Measurements from ENCODE around the gene CST3. TPM values are rescaled to one million over a fixed set of nuclear protein-coding genes. Genes with fewer than 3 reads are reported as not detected.

The CST3 gene
- polyA plus RNA-seq, 1 donor (not counting 4 experiments of a cell fraction or from before 2014, with no cell fraction given), result 194 TPM

GRCh38 chr20:23652926-23653325 is 15.2 kb upstream of the CST3 start:
- Histone ChIP-seq H3K4me1 (ENCODE audit: control insufficient read depth, extremely low read depth, insufficient read depth, low read length) (peaks cover 8% of the 10 kb centered on the region), H3K79me2 (ENCODE audit: control insufficient read depth, insufficient read depth, low read length) (no peaks in the 10 kb centered on the region), H3K36me3 (ENCODE audit: control insufficient read depth in 2 of 2, extremely low read depth in 1 of 2, insufficient read depth in 2 of 2, low read length in 2 of 2) (no peaks in the 10 kb centered on the region), H2AFZ (ENCODE audit: control insufficient read depth, low read length) (no peak overlapping the region), H3K9ac (ENCODE audit: control insufficient read depth, extremely low read depth, insufficient read depth, low read length) (no peak overlapping the region), H3K9me3 (ENCODE audit: control insufficient read depth, low read depth, low read length) (no peaks in the 10 kb centered on the region), H3K4me2 (ENCODE audit: control insufficient read depth, extremely low read depth, insufficient read depth, low read depth, low read length) (no peak overlapping the region), H3K4me3 (ENCODE audit: control insufficient read depth in 2 of 3, extremely low read depth in 1 of 3, insufficient read depth in 2 of 3, low read depth in 1 of 3, low read length in 3 of 3) (no peak overlapping the region), H4K20me1 (ENCODE audit: control insufficient read depth, extremely low read depth, insufficient read depth, low read length) (no peaks in the 10 kb centered on the region), H3K27me3 (ENCODE audit: control insufficient read depth, extremely low read depth, insufficient read depth, low read length) (no peaks in the 10 kb centered on the region), H3K9me1 (ENCODE audit: control insufficient read depth, extremely low read depth, insufficient read depth, low read length) (no peaks in the 10 kb centered on the region), H3K27ac (ENCODE audit: control insufficient read depth, insufficient read depth, low read length) (no peak overlapping the region)
- FAIRE-seq (no peak), DNase-seq (ENCODE audit: low read depth, low spot score) (no peak)
- TF ChIP-seq CTCF (optimal IDR thresholded peaks at IDR 0.05 in 1 of 3, IDR thresholded peaks at IDR 0.05 in 1 of 3, conservative IDR thresholded peaks at IDR 0.05 in 1 of 3; ENCODE audit: extremely low read depth in 1 of 3, insufficient read depth in 2 of 3, low read length in 3 of 3) (no peak), EZH2 (IDR thresholded peaks at IDR 0.05; ENCODE audit: low read length) (no peak)
- dilution Hi-C loops (cut with MboI; ENCODE audit: extremely low pct_ligation_motif_present, low sequenced_read_pairs), result no loop called here

- no peak for DNase-seq (ENCODE audit: low read depth, low spot score)
- H3K4me2 ChIP-seq (ENCODE audit: control insufficient read depth, extremely low read depth, insufficient read depth, low read depth, low read length), result no peak overlapping the region
- H3K4me3 ChIP-seq (ENCODE audit: control insufficient read depth in 2 of 3, extremely low read depth in 1 of 3, insufficient read depth in 2 of 3, low read depth in 1 of 3, low read length in 3 of 3), result no peak overlapping the region
- dilution Hi-C loops (cut with MboI; ENCODE audit: extremely low pct_ligation_motif_present, low sequenced_read_pairs), result no loop called here
- no peaks in the 10 kb centered on the region for H3K36me3 ChIP-seq (ENCODE audit: control insufficient read depth in 2 of 2, extremely low read depth in 1 of 2, insufficient read depth in 2 of 2, low read length in 2 of 2)
- H3K27me3 ChIP-seq (ENCODE audit: control insufficient read depth, extremely low read depth, insufficient read depth, low read length), result no peaks in the 10 kb centered on the region
- no peaks in the 10 kb centered on the region for H4K20me1 ChIP-seq (ENCODE audit: control insufficient read depth, extremely low read depth, insufficient read depth, low read length)
- no peak for FAIRE-seq
- no peaks in the 10 kb centered on the region for H3K9me1 ChIP-seq (ENCODE audit: control insufficient read depth, extremely low read depth, insufficient read depth, low read length)
- peaks cover 8% of the 10 kb centered on the region for H3K4me1 ChIP-seq (ENCODE audit: control insufficient read depth, extremely low read depth, insufficient read depth, low read length)
- no peaks in the 10 kb centered on the region for H3K9me3 ChIP-seq (ENCODE audit: control insufficient read depth, low read depth, low read length)
- TF ChIP-seq EZH2 (IDR thresholded peaks at IDR 0.05; ENCODE audit: low read length), result no peak
- H3K9ac ChIP-seq (ENCODE audit: control insufficient read depth, extremely low read depth, insufficient read depth, low read length), result no peak overlapping the region
- no peak overlapping the region for H3K27ac ChIP-seq (ENCODE audit: control insufficient read depth, insufficient read depth, low read length)
- H2AFZ ChIP-seq (ENCODE audit: control insufficient read depth, low read length), result no peak overlapping the region
- no peaks in the 10 kb centered on the region for H3K79me2 ChIP-seq (ENCODE audit: control insufficient read depth, insufficient read depth, low read length)
Measured at GRCh38 chr20:23652371-23652770, 14.6 kb upstream of the CST3 start.

DNA sequence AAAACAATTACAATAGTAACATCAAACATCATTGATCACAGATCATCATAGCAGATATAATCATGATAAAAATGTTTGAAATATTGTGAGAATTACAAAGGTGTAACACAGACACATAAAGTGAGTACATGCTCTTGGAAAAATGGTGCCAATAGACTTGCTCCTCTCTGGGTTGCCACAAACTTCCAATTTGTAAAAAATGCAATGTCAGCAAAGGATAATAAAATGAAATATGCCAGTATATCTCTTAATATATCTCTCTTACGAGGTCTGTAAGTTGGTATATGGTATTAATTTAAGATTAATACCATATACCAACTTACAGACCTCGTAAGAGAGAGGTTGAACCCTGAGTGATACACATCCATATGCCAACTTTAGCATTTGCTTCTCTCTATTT is 13.4 kb upstream of the CST3 start:
- H3K4me1 ChIP-seq (ENCODE audit: control insufficient read depth, extremely low read depth, insufficient read depth, low read length), result peaks cover 8% of the 10 kb centered on the region
- no peaks in the 10 kb centered on the region for H3K79me2 ChIP-seq (ENCODE audit: control insufficient read depth, insufficient read depth, low read length)
- no peak overlapping the region for H3K9ac ChIP-seq (ENCODE audit: control insufficient read depth, extremely low read depth, insufficient read depth, low read length)
- no peaks in the 10 kb centered on the region for H3K9me1 ChIP-seq (ENCODE audit: control insufficient read depth, extremely low read depth, insufficient read depth, low read length)
- H3K36me3 ChIP-seq (ENCODE audit: control insufficient read depth in 2 of 2, extremely low read depth in 1 of 2, insufficient read depth in 2 of 2, low read length in 2 of 2), result no peaks in the 10 kb centered on the region
- no peaks in the 10 kb centered on the region for H4K20me1 ChIP-seq (ENCODE audit: control insufficient read depth, extremely low read depth, insufficient read depth, low read length)
- no peak overlapping the region for H3K4me3 ChIP-seq (ENCODE audit: control insufficient read depth in 2 of 3, extremely low read depth in 1 of 3, insufficient read depth in 2 of 3, low read depth in 1 of 3, low read length in 3 of 3)
- H3K27ac ChIP-seq (ENCODE audit: control insufficient read depth, insufficient read depth, low read length), result no peak overlapping the region
- FAIRE-seq (no peak), DNase-seq (ENCODE audit: low read depth, low spot score) (no peak)
- dilution Hi-C loops (cut with MboI; ENCODE audit: extremely low pct_ligation_motif_present, low sequenced_read_pairs), result no loop called here
- H3K27me3 ChIP-seq (ENCODE audit: control insufficient read depth, extremely low read depth, insufficient read depth, low read length), result no peaks in the 10 kb centered on the region
- no peaks in the 10 kb centered on the region for H3K9me3 ChIP-seq (ENCODE audit: control insufficient read depth, low read depth, low read length)
- TF ChIP-seq EZH2 (IDR thresholded peaks at IDR 0.05; ENCODE audit: low read length) (no peak), CTCF (optimal IDR thresholded peaks at IDR 0.05 in 1 of 3, IDR thresholded peaks at IDR 0.05 in 1 of 3, conservative IDR thresholded peaks at IDR 0.05 in 1 of 3; ENCODE audit: extremely low read depth in 1 of 3, insufficient read depth in 2 of 3, low read length in 3 of 3) (no peak)
- no peak overlapping the region for H3K4me2 ChIP-seq (ENCODE audit: control insufficient read depth, extremely low read depth, insufficient read depth, low read depth, low read length)
- H2AFZ ChIP-seq (ENCODE audit: control insufficient read depth, low read length), result no peak overlapping the region
